H9 (cell line): ENCODE measurements around the gene SCAMP3. TPM values are rescaled to one million over a fixed set of nuclear protein-coding genes. Genes with fewer than 3 reads are reported as not detected.
"Not testable (repeated sequence)": the region's sequence is repeated elsewhere in the genome, so short reads cannot be mapped to it uniquely, and the experiment has no call there.

Experiments
- DNase-seq: peaks from one replicate; pipeline ENCODE4 v3.0.0-alpha.2; 2017
- H2AFZ ChIP-seq: one replicate; pipeline ENCODE4 v1.6.1; 2013; ENCODE audit warnings: mild to moderate bottlenecking, low read length, control low read depth, moderate library complexity
- H2AK5ac ChIP-seq: 2 replicates; pipeline ENCODE4 v1.6.1; 2013; ENCODE audit warnings: low read length, control low read depth, mixed read lengths; ENCODE audit not compliant: insufficient read length
- H2BK120ac ChIP-seq: one replicate; pipeline ENCODE4 v1.6.1; 2013; ENCODE audit warnings: low read depth, mild to moderate bottlenecking, low read length, control low read depth, inconsistent platforms; ENCODE audit not compliant: poor library complexity, severe bottlenecking
- H2BK12ac ChIP-seq: 2 replicates; pipeline ENCODE4 v1.6.1; 2013; ENCODE audit warnings: low read length, control low read depth, mixed read lengths, low read depth; ENCODE audit not compliant: insufficient read length
- H2BK15ac ChIP-seq: 2 replicates; pipeline ENCODE4 v1.6.1; 2013; ENCODE audit warnings: low read depth, low read length, control low read depth
- H2BK20ac ChIP-seq: one replicate; pipeline ENCODE4 v1.6.1; 2013; ENCODE audit warnings: low read depth, mild to moderate bottlenecking, low read length, control low read depth, inconsistent platforms; ENCODE audit not compliant: poor library complexity, severe bottlenecking
- H2BK5ac ChIP-seq: 2 replicates; pipeline ENCODE4 v1.6.1; 2013; ENCODE audit warnings: low read length, control low read depth, mixed read lengths; ENCODE audit not compliant: insufficient read length
- H3K14ac ChIP-seq: 2 replicates; pipeline ENCODE4 v1.6.1; 2013; ENCODE audit warnings: low read length, control low read depth; ENCODE audit not compliant: insufficient read depth
- H3K18ac ChIP-seq: 2 replicates; pipeline ENCODE4 v1.6.1; 2013; ENCODE audit warnings: low read depth, mild to moderate bottlenecking, mixed read lengths, low read length, control low read depth; ENCODE audit not compliant: insufficient read length
- H3K23ac ChIP-seq: 2 replicates; pipeline ENCODE4 v1.6.1; 2013; ENCODE audit warnings: low read length, control low read depth, mixed read lengths, low read depth; ENCODE audit not compliant: insufficient read length
- H3K23me2 ChIP-seq: 2 replicates; pipeline ENCODE4 v1.6.1; 2013; ENCODE audit warnings: low read depth, mild to moderate bottlenecking, mixed read lengths, low read length, control low read depth; ENCODE audit not compliant: insufficient read length, poor library complexity, severe bottlenecking
- H3K27ac ChIP-seq: 2 replicates; pipeline ENCODE4 v1.5.1; 2013; ENCODE audit warnings: low read length, control low read depth, mixed read lengths, low read depth; ENCODE audit not compliant: insufficient read length
- H3K27me3 ChIP-seq: 2 replicates; pipeline ENCODE4 v1.6.1; 2013; ENCODE audit warnings: low read length, control low read depth, inconsistent platforms; ENCODE audit not compliant: insufficient read depth
- H3K4ac ChIP-seq: 2 replicates; pipeline ENCODE4 v1.6.1; 2013; ENCODE audit warnings: low read depth, mild to moderate bottlenecking, control low read depth, inconsistent platforms, low read length, moderate library complexity
- H3K4me1 ChIP-seq: 2 replicates; pipeline ENCODE4 v1.6.1; 2013; ENCODE audit warnings: low read length, control low read depth, inconsistent platforms; ENCODE audit not compliant: insufficient read depth
- H3K4me2 ChIP-seq: 2 replicates; pipeline ENCODE4 v1.6.1; 2013; ENCODE audit warnings: low read length, control low read depth, mixed read lengths; ENCODE audit not compliant: insufficient read length, insufficient read depth
- H3K56ac ChIP-seq: 2 replicates; pipeline ENCODE4 v1.6.1; 2013; ENCODE audit warnings: low read depth, mild to moderate bottlenecking, mixed read lengths, low read length, control low read depth; ENCODE audit not compliant: insufficient read length
- H3K79me1 ChIP-seq: 2 replicates; pipeline ENCODE4 v1.6.1; 2013; ENCODE audit warnings: low read depth, mild to moderate bottlenecking, moderate library complexity, low read length, control low read depth, inconsistent platforms; ENCODE audit not compliant: insufficient read depth, poor library complexity, severe bottlenecking
- H3K79me2 ChIP-seq: 2 replicates; pipeline ENCODE4 v1.6.1; 2013; ENCODE audit warnings: low read length, control low read depth, inconsistent platforms; ENCODE audit not compliant: insufficient read depth
- H3K9ac ChIP-seq: 2 replicates; pipeline ENCODE4 v1.6.1; 2013; ENCODE audit warnings: low read length, control low read depth, mixed read lengths; ENCODE audit not compliant: insufficient read length; ENCODE audit errors: extremely low read depth
- H3K9me3 ChIP-seq: one replicate; pipeline ENCODE4 v1.6.1; 2013; ENCODE audit warnings: low read depth, low read length, inconsistent platforms; ENCODE audit not compliant: control insufficient read depth
- H3T11ph ChIP-seq: one replicate; pipeline ENCODE4 v1.6.1; 2013; ENCODE audit warnings: mild to moderate bottlenecking, low read length, control low read depth, inconsistent platforms
- H4K20me1 ChIP-seq: one replicate; pipeline ENCODE4 v1.6.1; 2013; ENCODE audit not compliant: control insufficient read depth, insufficient read length, insufficient read depth
- H4K5ac ChIP-seq: 2 replicates; pipeline ENCODE4 v1.6.1; 2013; ENCODE audit warnings: low read depth, mild to moderate bottlenecking, mixed read lengths, low read length, control low read depth; ENCODE audit not compliant: insufficient read length
- H4K8ac ChIP-seq: replicated peaks from 2 replicates; pipeline ENCODE4 v1.6.1; 2013; ENCODE audit warnings: low read length, control low read depth, mixed read lengths, low read depth; ENCODE audit not compliant: insufficient read length
- H4K91ac ChIP-seq: 2 replicates; pipeline ENCODE4 v1.6.1; 2013; ENCODE audit warnings: low read depth, mild to moderate bottlenecking, moderate library complexity, mixed read lengths, low read length, control low read depth; ENCODE audit not compliant: insufficient read length
- H3K27ac Mint-ChIP-seq, 3 experiments: 2 replicates in 2 of 3; 3 replicates in 1 of 3; pipeline ENCODE4 v1.8.0; 2020 to 2021; ENCODE audit warnings: mixed read lengths in 3 of 3, mild to moderate bottlenecking in 1 of 3, moderate library complexity in 1 of 3
- H3K27me3 Mint-ChIP-seq: 2 replicates; pipeline ENCODE4 v1.8.0; 2021; ENCODE audit warnings: low read depth, mild to moderate bottlenecking, moderate library complexity, mixed read lengths
- H3K36me3 Mint-ChIP-seq, 3 experiments: 2 replicates in 2 of 3; 3 replicates in 1 of 3; pipeline ENCODE4 v1.8.0; 2020 to 2021; ENCODE audit warnings: low read depth in 3 of 3, mixed read lengths in 3 of 3; ENCODE audit not compliant: insufficient read depth in 1 of 3
- H3K4me1 Mint-ChIP-seq, 2 experiments: 2 replicates each; pipeline ENCODE4 v1.8.0; 2020; ENCODE audit warnings: mixed read lengths in 2 of 2
- H3K4me3 Mint-ChIP-seq, 2 experiments: 2 replicates in 1 of 2; 3 replicates in 1 of 2; pipeline ENCODE4 v1.8.0; 2020 to 2021; ENCODE audit warnings: mild to moderate bottlenecking in 2 of 2, mixed read lengths in 2 of 2, moderate library complexity in 1 of 2
- H3K9me3 Mint-ChIP-seq, 2 experiments: 2 replicates in 1 of 2; 3 replicates in 1 of 2; pipeline ENCODE4 v1.8.0; 2020; ENCODE audit warnings: mild to moderate bottlenecking in 2 of 2, mixed read lengths in 2 of 2, moderate library complexity in 1 of 2
- CTCF ChIP-seq: fragments of 200-600 bp; sonication (generic); conservative IDR thresholded peaks from 3 replicates; pipeline ENCODE4 v1.8.0; 2021; ENCODE audit warnings: antibody characterized with exemption, mild to moderate bottlenecking
- WGBS: extraction: QIAGEN DNeasy Blood & Tissue Kit; methylation state at CpG from one replicate; pipeline ENCODE4 v1.1.7; 2013; ENCODE audit warnings: missing lambda C conversion rate, low lambda C conversion rate, mixed read lengths; ENCODE audit not compliant: insufficient read length; ENCODE audit errors: extremely low coverage; 5-methylcytosine and 5-hydroxymethylcytosine counted together
- total RNA-seq: library from RNA; stranded (reverse); gene quantifications from 2 replicates; pipeline ENCODE4 v1.2.1, GENCODE V29; 2021

The SCAMP3 gene
- total RNA-seq, 1 experiment from 2014 or later = 52.5 TPM

DNA sequence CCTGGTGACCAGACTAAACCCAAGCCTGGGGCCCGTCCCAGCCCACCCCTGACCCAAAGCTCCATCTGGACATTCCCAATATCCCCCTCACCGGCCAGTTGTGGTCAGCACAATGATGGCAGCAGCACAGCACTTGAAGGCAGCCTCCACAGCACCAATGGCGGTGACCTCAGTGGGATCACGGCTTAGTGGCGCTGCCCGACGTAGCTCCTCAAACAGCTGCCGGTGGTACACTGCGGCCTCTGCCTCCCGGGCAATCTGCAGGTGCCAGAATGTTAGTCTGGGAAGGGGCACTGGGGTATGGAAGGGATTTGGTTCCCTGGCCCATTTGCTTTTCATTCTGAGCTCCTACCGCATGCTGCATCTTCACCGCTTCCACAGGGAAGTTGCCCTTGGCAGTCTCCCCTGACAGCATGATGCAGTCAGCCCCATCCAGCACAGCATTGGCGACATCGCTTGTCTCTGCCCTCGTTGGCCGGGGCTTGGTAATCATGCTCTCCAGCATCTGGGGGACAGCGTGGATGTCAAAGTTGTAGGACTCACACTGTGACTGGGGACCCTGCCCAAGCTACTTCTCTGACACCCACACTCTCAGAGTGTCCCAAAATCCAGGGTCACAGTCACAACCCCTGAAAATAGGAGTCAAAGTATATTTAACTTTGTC, 31.1 kb upstream of the SCAMP3 start:
- H3K4me2 ChIP-seq = no peak overlapping the region
- H3K56ac ChIP-seq = no peak overlapping the region
- Mint-ChIP-seq H3K9me3 (no peaks in the 10 kb centered on the region), H3K4me3 (no peak overlapping the region), H3K36me3 (peaks cover 0 to 5% (median 0%) of the 10 kb centered on the region in 3 experiments; a peak in 1 of 7 replicates), H3K27me3 (peaks cover 18% of the 10 kb centered on the region), H3K27ac (no peak overlapping the region), H3K4me1 (peaks cover 12 to 23% of the 10 kb centered on the region in 2 experiments)
- H4K8ac ChIP-seq = no peak overlapping the region
- no peak overlapping the region for H2AK5ac ChIP-seq
- H2BK20ac ChIP-seq = no peak overlapping the region
- H2BK5ac ChIP-seq = no peak overlapping the region
- H4K5ac ChIP-seq = no peak overlapping the region
- H3K9ac ChIP-seq = no peak overlapping the region
- no peak overlapping the region for H2BK12ac ChIP-seq
- no peak overlapping the region for H2BK15ac ChIP-seq
- H3K18ac ChIP-seq = no peak overlapping the region
- H3K14ac ChIP-seq = no peak overlapping the region; the same call in 1 of the 2 replicates
- no peak overlapping the region for H2AFZ ChIP-seq
- no peaks in the 10 kb centered on the region for H3K79me2 ChIP-seq
- H3K27ac ChIP-seq = no peak overlapping the region
- H3K27me3 ChIP-seq = no peaks in the 10 kb centered on the region; the same call in 1 of the 2 replicates
- H3K79me1 ChIP-seq = no peaks in the 10 kb centered on the region
- H4K20me1 ChIP-seq = no peaks in the 10 kb centered on the region
- H3K4ac ChIP-seq = no peak overlapping the region
- H3K23ac ChIP-seq = no peak overlapping the region
- H3T11ph ChIP-seq = no peak overlapping the region
- no peaks in the 10 kb centered on the region for H3K9me3 ChIP-seq
- H4K91ac ChIP-seq = no peak overlapping the region
- peaks cover 12% of the 10 kb centered on the region for H3K23me2 ChIP-seq
- H3K4me1 ChIP-seq = no peaks in the 10 kb centered on the region; the same call in 1 of the 2 replicates
- no peak for TF ChIP-seq CTCF
- H2BK120ac ChIP-seq = no peak overlapping the region
- no CpG with 5 or more reads among the region's 17 CpGs for WGBS
- no peak for DNase-seq

DNA sequence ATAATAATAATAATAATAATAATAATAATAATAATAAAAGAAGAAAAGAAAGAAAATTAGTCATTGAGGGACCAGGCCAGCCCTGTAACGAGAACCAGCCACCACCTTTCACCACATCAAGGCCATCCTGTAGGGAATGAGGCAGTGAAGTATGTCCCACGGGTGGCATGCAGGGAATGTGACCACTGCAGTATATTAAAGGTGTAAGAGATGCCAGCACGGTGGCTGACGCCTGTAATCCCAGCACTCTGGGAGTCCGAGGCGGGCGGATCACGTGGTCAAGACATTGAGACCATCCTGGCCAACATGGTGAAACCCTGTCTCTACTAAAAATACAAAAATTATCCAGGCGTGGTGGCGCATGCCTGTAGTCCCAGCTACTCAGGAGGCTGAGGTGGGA, 28.8 kb upstream of the SCAMP3 start:
- not testable (repeated sequence) for DNase-seq, H3K9me3 Mint-ChIP-seq, H3K27me3 ChIP-seq, H4K91ac ChIP-seq, H2BK120ac ChIP-seq, H2BK20ac ChIP-seq, H4K20me1 ChIP-seq, H3K27ac Mint-ChIP-seq, H2AFZ ChIP-seq, H3K9ac ChIP-seq, H3K4me3 Mint-ChIP-seq, H3K79me1 ChIP-seq, H3K79me2 ChIP-seq, H3K4ac ChIP-seq, H2BK15ac ChIP-seq, H3K4me2 ChIP-seq, H2BK12ac ChIP-seq, H2BK5ac ChIP-seq, H3K14ac ChIP-seq, H3K36me3 Mint-ChIP-seq, H4K8ac ChIP-seq, H3K56ac ChIP-seq, H3T11ph ChIP-seq, H2AK5ac ChIP-seq, H3K4me1 Mint-ChIP-seq, H3K9me3 ChIP-seq, H3K23ac ChIP-seq, H3K27ac ChIP-seq, H4K5ac ChIP-seq, H3K4me1 ChIP-seq, H3K18ac ChIP-seq
- no CpG with 5 or more reads among the region's 10 CpGs for WGBS
- peaks cover 12% of the 10 kb centered on the region for H3K23me2 ChIP-seq
- peaks cover 16% of the 10 kb centered on the region for H3K27me3 Mint-ChIP-seq
